Smooth muscle cell of the coronary artery (primary cell): ENCODE measurements around the gene OR2AE1. TPM values are rescaled to one million over a fixed set of nuclear protein-coding genes. Genes with fewer than 3 reads are reported as not detected.

Source experiments
- total RNA-seq: library from RNA; depleted of rRNA; stranded (reverse); fragments of >200 nt; gene quantifications from 2 replicates; pipeline ENCODE4 v1.2.3, GENCODE V29; 2014; ENCODE audit warnings: low replicate concordance

Gene OR2AE1
- total RNA-seq, result 0.12 TPM in 1 of 2 replicates, not detected in the other

DNA sequence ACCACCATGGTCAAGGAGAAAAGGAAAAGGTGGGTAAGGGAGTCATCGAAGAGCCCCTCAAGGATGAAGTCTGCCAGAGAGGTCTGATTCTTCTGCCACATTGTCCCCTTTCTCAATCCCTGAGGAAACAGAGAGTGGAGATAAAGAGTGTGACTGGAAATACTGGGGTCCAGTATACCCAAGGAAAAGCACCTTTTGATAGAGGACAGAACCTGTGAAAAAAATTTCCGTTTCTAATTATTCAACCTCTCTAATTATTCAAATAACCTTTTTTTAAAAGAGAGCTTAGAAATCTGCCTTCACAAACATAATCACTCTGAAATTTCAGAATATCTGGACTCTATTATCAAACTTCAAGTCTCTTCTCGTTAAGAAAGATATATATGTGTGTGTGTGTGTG, at the start of gene OR2AE1:
Gene OR2AE1, minus strand, starts transcription at position 101 of the 400 bp plus-strand sequence. Its CDS starts 0 bp downstream, at position 101.

GRCh38 chr7:99918959-99919813, 42.4 kb upstream of the OR2AE1 start, which contains the start of gene TRIM4:
TRIM4 (minus strand) TSS chr7:99919530; CDS start chr7:99919401, 129 bp downstream.

Other genes starting within 250 kb of the OR2AE1 start
- not detected in 2 replicates for gene CYP3A5, start 197.0 kb downstream of the OR2AE1 start, total RNA-seq
- 0.23 TPM in 1 of 2 replicates, not detected in the other for gene CYP3A7, start 141.8 kb downstream of the OR2AE1 start, total RNA-seq
- not detected in 2 replicates for gene CYP3A4, start 92.8 kb downstream of the OR2AE1 start, total RNA-seq
- not detected in 2 replicates for gene CYP3A43, start 49.0 kb downstream of the OR2AE1 start, total RNA-seq
- 21.2 and 32.1 TPM in 2 replicates for gene TRIM4, start 42.5 kb upstream of the OR2AE1 start, total RNA-seq
- gene GJC3, start 52.6 kb upstream of the OR2AE1 start, total RNA-seq, result not detected in 2 replicates
- 0.30 TPM in 1 of 2 replicates, not detected in the other for gene AZGP1, start 99.0 kb upstream of the OR2AE1 start, total RNA-seq
- gene ZKSCAN1, start 138.6 kb upstream of the OR2AE1 start, total RNA-seq, result 33.1 and 37.3 TPM in 2 replicates
- gene ZSCAN21, start 172.7 kb upstream of the OR2AE1 start, total RNA-seq, result 8.2 and 9.8 TPM in 2 replicates
- 11.8 and 19.1 TPM in 2 replicates for gene ZNF3, start 204.7 kb upstream of the OR2AE1 start, total RNA-seq
- gene COPS6, start 211.9 kb upstream of the OR2AE1 start, total RNA-seq, result 77.9 and 108 TPM in 2 replicates
- gene MCM7, start 224.4 kb upstream of the OR2AE1 start, total RNA-seq, result 23.5 and 39.1 TPM in 2 replicates
- 15.3 and 19.6 TPM in 2 replicates for gene AP4M1, start 224.6 kb upstream of the OR2AE1 start, total RNA-seq
- 13.3 and 25.1 TPM in 2 replicates for gene TAF6, start 242.3 kb upstream of the OR2AE1 start, total RNA-seq
- gene CNPY4, start 242.6 kb upstream of the OR2AE1 start, total RNA-seq, result 34.4 and 67.6 TPM in 2 replicates
- gene MBLAC1, start 249.9 kb upstream of the OR2AE1 start, total RNA-seq, result 1.4 and 2.2 TPM in 2 replicates